ENCODE results near the gene JAZF1. TPM values are rescaled to one million over a fixed set of nuclear protein-coding genes. Genes with fewer than 3 reads are reported as not detected.

Gene JAZF1
- total RNA-seq, 1 experiment from 2014 or later, result 3.4 TPM

- ATAC-seq (no peak), DNase-seq (ENCODE audit: low read depth, low spot score) (no peak)
- peaks cover 4 to 14% of the 10 kb centered on the region in 2 experiments; a peak in 3 of 4 replicates for H3K4me1 ChIP-seq (ENCODE audit: control insufficient read depth in 1 of 2, insufficient read depth in 2 of 2, low read length in 2 of 2)
- ChIA-PET CTCF (no interaction called here), RAD21 (ENCODE audit: low non-redundant PET in 1 of 2, low total read pairs in 2 of 2, uncharacterized antibody in 2 of 2, unreplicated experiment in 2 of 2) (no interaction called here), POLR2A (no interaction called here)
- no peaks in the 10 kb centered on the region for H3K79me2 ChIP-seq (ENCODE audit: insufficient read depth, low read length)
- H3K27me3 ChIP-seq (ENCODE audit: insufficient read depth, low read length), result no peaks in the 10 kb centered on the region
- no peak overlapping the region for H3K4me2 ChIP-seq (ENCODE audit: low read length)
- H3K36me3 ChIP-seq (ENCODE audit: control insufficient read depth in 1 of 2, insufficient read depth in 2 of 2, low read length in 2 of 2), result no peaks in the 10 kb centered on the region
- H3K9me2 ChIP-seq (ENCODE audit: insufficient read depth), result no peaks in the 10 kb centered on the region
- no peak overlapping the region for H3K27ac ChIP-seq (ENCODE audit: low read depth, low read length)
- no peaks in the 10 kb centered on the region for H3K9me3 ChIP-seq (ENCODE audit: control insufficient read depth in 1 of 2, insufficient read depth in 1 of 2, low read depth in 1 of 2, low read length in 2 of 2)
- TF ChIP-seq SP1 (IDR thresholded peaks at IDR 0.05; ENCODE audit: low read depth), result no peak
- no peak for TF ChIP-seq SIN3A (IDR thresholded peaks at IDR 0.05; ENCODE audit: low read depth)
- TF ChIP-seq ELF1 (IDR thresholded peaks at IDR 0.05; ENCODE audit: borderline replicate concordance, low read depth), result no peak
- TF ChIP-seq RAD21 (IDR thresholded peaks at IDR 0.05; ENCODE audit: low read depth), result no peak
- TF ChIP-seq REST (IDR thresholded peaks at IDR 0.05; ENCODE audit: low read depth), result no peak
- TF ChIP-seq POLR2AphosphoS5 (IDR thresholded peaks at IDR 0.05; ENCODE audit: low read depth, low read length), result no peak
- no peak for TF ChIP-seq CEBPB (IDR thresholded peaks at IDR 0.05; ENCODE audit: low read depth)
- no peak for TF ChIP-seq YY1 (IDR thresholded peaks at IDR 0.05; ENCODE audit: extremely low read depth, insufficient replicate concordance, low read depth, low read length)
- no peak for TF ChIP-seq POLR2A (IDR thresholded peaks at IDR 0.05; ENCODE audit: borderline replicate concordance, extremely low read depth, insufficient read depth, insufficient read length)
- TF ChIP-seq ZNF274 (IDR thresholded peaks at IDR 0.05; ENCODE audit: low read depth, low read length), result no peak
- TF ChIP-seq EZH2 (IDR thresholded peaks at IDR 0.05), result no peak
- no peak for TF ChIP-seq EGR1 (IDR thresholded peaks at IDR 0.05; ENCODE audit: low read depth)
- TF ChIP-seq ZFX (IDR thresholded peaks at IDR 0.05), result no peak
- TF ChIP-seq CBX3 (IDR thresholded peaks at IDR 0.05; ENCODE audit: low read depth), result no peak
- BruUV-seq (replicated peaks), result TSS peak; percentile 51
- no peaks in the 10 kb centered on the region for H4K20me1 ChIP-seq (ENCODE audit: insufficient read depth)
- intact Hi-C loops (cut with micrococcal nuclease), result no loop called here
- H2AFZ ChIP-seq (ENCODE audit: low read depth, low read length, poor library complexity, severe bottlenecking), result no peak overlapping the region
- H3K9ac ChIP-seq (ENCODE audit: low read length), result no peak overlapping the region
- no peak overlapping the region for H3K4me3 ChIP-seq (replicated peaks in 1 of 2; ENCODE audit: low read depth in 1 of 2, low read length in 2 of 2)
Measured at GRCh38 chr7:28177836-28178235, 2.8 kb downstream of the JAZF1 start.
